Neural cell (in vitro differentiated cells): ENCODE results near the gene CNTNAP2. TPM values are rescaled to one million over a fixed set of nuclear protein-coding genes. Genes with fewer than 3 reads are reported as not detected.

Experiments
- H2AFZ ChIP-seq: fragments of 200-600, 300-800 bp; sonication (generic), shearing (Covaris generic); 2 replicates; pipeline ENCODE4 v1.6.0; 2014; ENCODE audit warnings: low read depth, mild to moderate bottlenecking, antibody characterized with exemption, low read length, moderate library complexity
- H3F3A ChIP-seq: fragments of 200-600 bp; shearing (Covaris generic); 2 replicates; pipeline ENCODE4 v1.6.1; 2016; ENCODE audit warnings: mild to moderate bottlenecking, moderate library complexity, mixed read lengths, antibody characterized with exemption, low read length; ENCODE audit not compliant: insufficient read depth, poor library complexity, severe bottlenecking
- H3K27ac ChIP-seq: fragments of 200-600, 300-800 bp; sonication (generic), shearing (Covaris generic); 2 replicates; pipeline ENCODE4 v1.5.1; 2014; ENCODE audit warnings: mild to moderate bottlenecking, low read length, moderate library complexity
- H3K27me3 ChIP-seq: fragments of 300-800, 200-600 bp; sonication (generic), shearing (Covaris generic); 2 replicates; pipeline ENCODE4 v1.6.0; 2014; ENCODE audit warnings: mild to moderate bottlenecking, low read depth, low read length, moderate library complexity; ENCODE audit not compliant: insufficient read depth
- H3K36me3 ChIP-seq: fragments of 300-800, 200-600 bp; sonication (generic), shearing (Covaris generic); 2 replicates; pipeline ENCODE4 v1.5.1; 2014; ENCODE audit warnings: mild to moderate bottlenecking, antibody characterized with exemption, low read length, moderate library complexity; ENCODE audit not compliant: insufficient read depth
- H3K4me2 ChIP-seq: fragments of 300-800, 200-600 bp; sonication (generic), shearing (Covaris generic); 2 replicates; pipeline ENCODE4 v1.6.0; 2014; ENCODE audit warnings: mild to moderate bottlenecking, low read length
- H3K4me3 ChIP-seq: fragments of 300-800, 200-600 bp; sonication (generic), shearing (Covaris generic); 2 replicates; pipeline ENCODE4 v1.5.1; 2014; ENCODE audit warnings: mild to moderate bottlenecking, low read length, moderate library complexity
- H3K79me2 ChIP-seq: fragments of 200-600 bp; shearing (Covaris generic); replicated peaks from 2 replicates; pipeline ENCODE4 v1.6.0; 2014; ENCODE audit warnings: mild to moderate bottlenecking, low read length, moderate library complexity; ENCODE audit not compliant: insufficient read depth
- H3K9ac ChIP-seq: fragments of 300-800, 200-600 bp; sonication (generic), shearing (Covaris generic); 2 replicates; pipeline ENCODE4 v1.6.1; 2016; ENCODE audit warnings: mild to moderate bottlenecking, low read length, mixed read lengths
- H3K9me2 ChIP-seq: fragments of 200-600 bp; shearing (Covaris generic); 2 replicates; pipeline ENCODE4 v1.6.1; 2016; ENCODE audit warnings: mild to moderate bottlenecking, low read length, mixed read lengths; ENCODE audit not compliant: insufficient read depth
- H3K9me3 ChIP-seq: fragments of 200-600, 300-800 bp; sonication (generic), shearing (Covaris generic); 2 replicates; pipeline ENCODE4 v1.6.1; 2016; ENCODE audit warnings: mild to moderate bottlenecking, mixed run types, low read length, moderate library complexity, mixed read lengths
- H4K20me1 ChIP-seq: fragments of 200-600 bp; shearing (Covaris generic); 2 replicates; pipeline ENCODE4 v1.6.1; 2016; ENCODE audit warnings: mild to moderate bottlenecking, mixed run types; ENCODE audit not compliant: insufficient read depth
- CTCF ChIP-seq: fragments of 450-650 bp; IDR thresholded peaks from 2 replicates; pipeline ENCODE4 v1.5.1; 2014; ENCODE audit warnings: antibody characterized with exemption, mild to moderate bottlenecking, moderate library complexity; ENCODE audit not compliant: poor library complexity, severe bottlenecking
- EP300 ChIP-seq: fragments of 450-650 bp; conservative IDR thresholded peaks from 2 replicates; pipeline ENCODE4 v1.6.1; 2014; ENCODE audit warnings: antibody characterized with exemption, mild to moderate bottlenecking, moderate library complexity; ENCODE audit not compliant: poor library complexity, severe bottlenecking
- EZH2 ChIP-seq: fragments of 200-600, 300-800 bp; shearing (Covaris generic), sonication (generic); IDR thresholded peaks from 2 replicates; pipeline ENCODE4 v1.6.1; 2014; ENCODE audit warnings: antibody characterized with exemption, low read length, borderline replicate concordance, mild to moderate bottlenecking; ENCODE audit not compliant: insufficient read depth, poor library complexity, severe bottlenecking
- MXI1 ChIP-seq: fragments of 450-650 bp; conservative IDR thresholded peaks from 2 replicates; pipeline ENCODE4 v1.6.1; 2014; ENCODE audit warnings: antibody characterized with exemption, mild to moderate bottlenecking; ENCODE audit not compliant: poor library complexity, severe bottlenecking
- POLR2AphosphoS5 ChIP-seq: IDR thresholded peaks from 2 replicates; pipeline ENCODE4 v1.6.1; 2012
- RAD21 ChIP-seq: fragments of 450-650 bp; conservative IDR thresholded peaks from 2 replicates; pipeline ENCODE4 v1.6.1; 2014; ENCODE audit warnings: antibody characterized with exemption, mild to moderate bottlenecking, moderate library complexity
- REST ChIP-seq: IDR thresholded peaks from 2 replicates; pipeline ENCODE4 v1.6.1; 2012; ENCODE audit warnings: borderline replicate concordance
- TAF1 ChIP-seq: IDR thresholded peaks from 2 replicates; pipeline ENCODE4 v1.6.1; 2012; ENCODE audit warnings: low read depth
- polyA plus RNA-seq: library from polyadenylated mRNA; depleted of rRNA; stranded (reverse); fragments of >200 nt; gene quantifications from 2 replicates; pipeline ENCODE4 v1.2.3, GENCODE V29; 2014

Gene CNTNAP2
- polyA plus RNA-seq, 1 donor from 2014 or later: 276 TPM

GRCh38 chr7:146314962-146315361, 198.4 kb downstream of the CNTNAP2 start:
- H3K4me2 ChIP-seq: no peak overlapping the region
- H3K4me3 ChIP-seq: no peak overlapping the region
- H3K9me2 ChIP-seq: no peaks in the 10 kb centered on the region
- H3K27me3 ChIP-seq: no peaks in the 10 kb centered on the region
- H3K79me2 ChIP-seq: no peaks in the 10 kb centered on the region
- H2AFZ ChIP-seq: no peak overlapping the region
- H3K27ac ChIP-seq: no peak overlapping the region
- no peaks in the 10 kb centered on the region for H3F3A ChIP-seq
- H3K9ac ChIP-seq: no peak overlapping the region
- no peak for TF ChIP-seq EZH2
- TF ChIP-seq CTCF: no peak
- TF ChIP-seq POLR2AphosphoS5: no peak
- no peaks in the 10 kb centered on the region for H3K36me3 ChIP-seq
- H4K20me1 ChIP-seq: no peaks in the 10 kb centered on the region
- no peaks in the 10 kb centered on the region for H3K9me3 ChIP-seq

- H3F3A ChIP-seq: no peaks in the 10 kb centered on the region
Observed at GRCh38 chr7:146319629-146320028, 203.0 kb downstream of the CNTNAP2 start.

GRCh38 chr7:146321301-146321700, 204.7 kb downstream of the CNTNAP2 start:
- H3K9ac ChIP-seq: no peak overlapping the region
- no peaks in the 10 kb centered on the region for H3K79me2 ChIP-seq
- no peak overlapping the region for H2AFZ ChIP-seq
- no peak for TF ChIP-seq RAD21
- TF ChIP-seq REST: no peak
- TF ChIP-seq POLR2AphosphoS5: no peak
- no peak for TF ChIP-seq MXI1
- no peak for TF ChIP-seq EZH2
- no peak for TF ChIP-seq TAF1
- TF ChIP-seq EP300: no peak
- H3K36me3 ChIP-seq: no peaks in the 10 kb centered on the region
- no peaks in the 10 kb centered on the region for H3K9me2 ChIP-seq
- H3K4me2 ChIP-seq: no peak overlapping the region
- H4K20me1 ChIP-seq: no peaks in the 10 kb centered on the region
- H3K4me3 ChIP-seq: no peak overlapping the region
- H3F3A ChIP-seq: no peaks in the 10 kb centered on the region
- no peaks in the 10 kb centered on the region for H3K27me3 ChIP-seq
- H3K27ac ChIP-seq: no peak overlapping the region
- H3K9me3 ChIP-seq: no peaks in the 10 kb centered on the region

More at GRCh38 chr7:146319629-146320028, 203.0 kb downstream of the CNTNAP2 start:
- Histone ChIP-seq H2AFZ (no peak overlapping the region), H3K9me2 (no peaks in the 10 kb centered on the region), H3K79me2 (no peaks in the 10 kb centered on the region), H3K4me2 (no peak overlapping the region), H3K9ac (no peak overlapping the region), H3K27ac (no peak overlapping the region), H3K9me3 (no peaks in the 10 kb centered on the region), H3K36me3 (no peaks in the 10 kb centered on the region), H4K20me1 (no peaks in the 10 kb centered on the region), H3K27me3 (no peaks in the 10 kb centered on the region), H3K4me3 (no peak overlapping the region)
- TF ChIP-seq EP300: no peak
